Measurements from ENCODE around the gene UBE2G2.

The UBE2G2 gene

DNA sequence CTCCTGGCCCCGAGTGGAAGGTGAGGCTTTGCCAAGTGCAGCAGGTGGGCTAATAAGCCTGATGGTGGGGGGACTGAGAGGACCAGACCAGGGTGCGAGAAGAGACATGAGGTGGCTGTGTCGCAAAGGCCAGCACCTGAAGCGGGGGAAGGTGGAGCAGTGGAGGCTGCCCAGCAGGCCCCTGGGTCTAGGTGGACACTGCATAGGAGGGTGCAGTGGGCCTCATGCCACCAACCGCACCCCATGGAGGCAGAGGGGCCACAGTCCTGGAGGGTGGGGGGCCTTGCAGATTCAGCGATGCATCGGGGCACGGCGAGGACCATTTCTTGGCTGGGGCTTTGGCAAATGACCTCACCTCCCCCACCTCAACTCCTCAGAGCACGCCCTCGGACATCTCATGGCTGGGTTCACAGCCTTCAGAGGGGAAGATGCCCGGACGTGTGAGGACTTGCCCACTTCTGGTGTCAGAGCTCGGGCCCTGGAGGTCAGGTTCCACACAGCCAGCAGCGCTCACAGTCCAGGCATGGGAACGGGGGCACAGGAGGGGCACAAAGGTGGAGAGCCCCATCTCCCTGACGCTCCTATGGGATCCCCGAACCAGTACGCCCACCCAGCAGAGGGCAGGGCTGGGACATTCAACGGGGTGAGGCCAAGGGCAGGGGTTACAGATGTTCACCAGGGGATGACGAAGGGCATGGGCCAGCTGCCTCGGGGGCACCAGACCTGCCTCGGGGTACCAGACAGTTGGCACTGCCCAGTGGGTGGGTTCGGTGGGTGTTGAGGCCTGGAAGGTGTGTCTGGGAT lies 35.4 kb downstream of the UBE2G2 start:
- DNase-seq (ENCODE audit: low read depth in 4 of 4, low spot score in 1 of 4): no peak

DNA sequence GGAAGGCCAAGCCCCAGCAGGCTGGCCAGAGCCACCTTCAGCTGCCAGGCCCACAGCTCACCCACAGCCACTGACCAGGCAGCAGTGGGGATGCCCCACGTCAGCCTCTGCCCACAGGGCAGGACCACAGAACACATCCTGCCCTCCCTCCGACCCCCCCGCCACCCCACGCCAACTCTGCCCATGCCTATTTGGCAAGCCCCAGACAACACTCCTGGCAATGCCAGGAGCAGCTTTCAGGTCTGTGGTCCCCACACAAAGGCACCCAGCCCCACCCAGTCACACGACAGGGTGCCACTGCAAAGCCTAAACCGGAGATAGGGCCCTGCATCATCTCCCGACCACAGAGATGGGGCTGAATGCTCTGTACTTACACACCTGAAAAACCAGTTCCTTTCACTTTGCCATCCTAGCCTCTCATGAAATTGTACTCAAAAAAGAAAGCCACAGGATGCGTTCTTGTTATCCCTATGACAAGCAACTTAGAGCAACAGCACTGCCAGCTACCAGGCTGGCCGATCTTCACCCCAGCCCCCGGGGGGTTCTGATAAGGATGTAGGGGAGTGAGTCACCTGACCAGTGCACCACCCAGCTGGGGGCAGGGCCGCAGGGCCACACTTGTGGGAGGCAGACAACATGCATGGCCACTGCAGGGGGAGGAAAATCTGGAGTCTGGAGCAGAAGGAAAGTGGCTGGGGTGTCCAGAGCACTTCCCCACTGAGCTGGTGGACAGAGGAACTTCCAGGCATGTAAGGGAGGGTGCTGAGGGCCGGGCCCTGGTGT lies 36.2 kb downstream of the UBE2G2 start:
- DNase-seq (ENCODE audit: low read depth in 4 of 4, low spot score in 1 of 4): no peak

- DNase-seq (ENCODE audit: low read depth in 4 of 4, low spot score in 1 of 4): no peak
Observed at GRCh38 chr21:44764319-44765230, 37.0 kb downstream of the UBE2G2 start.

GRCh38 chr21:44763451-44764318 lies 37.9 kb downstream of the UBE2G2 start:
- no peak for DNase-seq (ENCODE audit: low read depth in 4 of 4, low spot score in 1 of 4)

DNA sequence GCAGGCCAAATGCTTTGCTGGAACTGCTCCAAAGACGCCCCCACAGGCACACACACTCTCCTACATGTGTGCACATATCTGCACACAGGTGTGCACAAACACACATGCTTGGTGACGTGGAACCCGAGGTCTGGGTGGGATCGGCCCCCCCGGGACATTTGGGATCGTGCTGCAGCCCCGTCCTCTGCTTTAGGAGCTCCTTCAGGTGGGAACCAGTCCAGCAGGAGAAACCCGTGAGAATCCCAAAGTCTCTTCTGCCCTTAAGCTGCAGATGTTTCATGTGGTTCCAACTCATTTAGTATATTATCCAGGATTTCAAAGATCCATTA lies 38.6 kb downstream of the UBE2G2 start:
- DNase-seq (ENCODE audit: low read depth in 4 of 4, low spot score in 1 of 4): no peak

DNA sequence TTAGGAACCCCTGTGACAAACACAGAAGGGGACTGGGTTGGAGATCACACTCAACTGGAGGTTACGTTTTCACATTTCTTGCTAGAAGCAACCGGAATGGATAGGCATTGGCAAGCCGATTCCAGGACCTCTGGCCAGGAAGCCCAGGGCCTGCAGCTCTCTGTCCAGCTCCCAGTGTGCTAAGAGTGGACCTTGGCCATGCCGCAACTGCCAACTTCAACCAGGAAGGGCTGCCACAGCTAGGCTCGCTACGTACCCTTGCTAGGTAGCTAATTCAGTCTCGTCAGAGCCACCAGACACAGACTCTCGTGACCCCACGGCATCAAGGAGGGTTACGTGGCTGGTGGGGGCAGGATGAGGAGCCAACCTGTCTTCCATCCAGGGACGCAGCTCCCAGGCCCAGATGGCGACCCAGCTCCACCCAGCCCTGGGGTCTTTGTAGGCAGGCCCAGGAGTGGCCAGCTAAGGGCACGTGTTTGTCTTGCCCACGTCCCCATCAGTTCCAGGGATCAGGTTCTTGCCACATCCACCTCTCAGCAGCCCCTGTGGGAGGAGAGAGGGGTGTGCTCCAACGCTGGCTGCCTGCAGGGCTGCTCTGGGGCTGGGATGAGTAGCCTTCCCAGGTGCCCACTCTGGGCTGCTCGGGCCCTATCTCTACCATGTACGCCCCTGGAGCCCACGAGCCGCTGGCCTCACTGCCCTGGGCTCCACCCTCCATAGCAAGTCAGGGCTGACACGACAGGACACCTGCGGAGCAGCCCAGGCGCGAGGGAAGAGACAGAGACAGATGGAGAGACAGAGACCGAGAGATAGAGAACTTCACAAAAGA lies 39.2 kb downstream of the UBE2G2 start:
- no peak for DNase-seq (ENCODE audit: low read depth in 4 of 4, low spot score in 1 of 4)

GRCh38 chr21:44761747-44762208 lies 39.8 kb downstream of the UBE2G2 start:
- no peak for DNase-seq (ENCODE audit: low read depth in 4 of 4, low spot score in 1 of 4)

- DNase-seq (ENCODE audit: low read depth in 4 of 4, low spot score in 1 of 4): no peak
Observed at GRCh38 chr21:44761011-44761729, 40.5 kb downstream of the UBE2G2 start.

GRCh38 chr21:44760376-44760775 lies 41.2 kb downstream of the UBE2G2 start:
- DNase-seq (ENCODE audit: low read depth in 4 of 4, low spot score in 1 of 4): no peak

GRCh38 chr21:44759628-44760285 lies 41.9 kb downstream of the UBE2G2 start:
- no peak for DNase-seq (ENCODE audit: low read depth in 4 of 4, low spot score in 1 of 4)

- no peak for DNase-seq (ENCODE audit: low read depth in 4 of 4, low spot score in 1 of 4)
Observed at GRCh38 chr21:44758781-44759627, 42.6 kb downstream of the UBE2G2 start.

DNA sequence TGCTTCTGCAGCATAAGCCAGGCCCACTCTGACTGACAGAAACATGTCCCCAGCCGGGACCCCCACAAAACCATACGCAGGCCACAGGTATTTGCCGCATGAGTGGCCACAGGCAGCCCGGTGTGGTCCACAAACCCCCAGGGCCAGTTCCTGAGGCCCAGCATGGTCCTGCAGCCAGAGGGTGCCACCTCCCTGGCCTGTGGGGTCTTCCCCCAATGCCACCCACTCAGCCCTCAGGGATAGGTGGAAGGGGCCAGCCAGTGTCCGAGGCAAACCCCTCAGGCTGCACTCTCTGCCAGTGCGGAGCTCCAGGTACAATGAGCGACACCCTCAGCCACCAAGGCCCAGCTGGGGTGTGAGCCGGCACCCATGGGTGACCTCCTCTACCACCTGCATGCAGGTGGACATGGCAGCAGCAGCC lies 43.5 kb downstream of the UBE2G2 start:
- DNase-seq (ENCODE audit: low read depth in 4 of 4, low spot score in 1 of 4): no peak

- no peak for DNase-seq (ENCODE audit: low read depth in 4 of 4, low spot score in 1 of 4)
Observed at GRCh38 chr21:44757731-44758130, 43.9 kb downstream of the UBE2G2 start.

DNA sequence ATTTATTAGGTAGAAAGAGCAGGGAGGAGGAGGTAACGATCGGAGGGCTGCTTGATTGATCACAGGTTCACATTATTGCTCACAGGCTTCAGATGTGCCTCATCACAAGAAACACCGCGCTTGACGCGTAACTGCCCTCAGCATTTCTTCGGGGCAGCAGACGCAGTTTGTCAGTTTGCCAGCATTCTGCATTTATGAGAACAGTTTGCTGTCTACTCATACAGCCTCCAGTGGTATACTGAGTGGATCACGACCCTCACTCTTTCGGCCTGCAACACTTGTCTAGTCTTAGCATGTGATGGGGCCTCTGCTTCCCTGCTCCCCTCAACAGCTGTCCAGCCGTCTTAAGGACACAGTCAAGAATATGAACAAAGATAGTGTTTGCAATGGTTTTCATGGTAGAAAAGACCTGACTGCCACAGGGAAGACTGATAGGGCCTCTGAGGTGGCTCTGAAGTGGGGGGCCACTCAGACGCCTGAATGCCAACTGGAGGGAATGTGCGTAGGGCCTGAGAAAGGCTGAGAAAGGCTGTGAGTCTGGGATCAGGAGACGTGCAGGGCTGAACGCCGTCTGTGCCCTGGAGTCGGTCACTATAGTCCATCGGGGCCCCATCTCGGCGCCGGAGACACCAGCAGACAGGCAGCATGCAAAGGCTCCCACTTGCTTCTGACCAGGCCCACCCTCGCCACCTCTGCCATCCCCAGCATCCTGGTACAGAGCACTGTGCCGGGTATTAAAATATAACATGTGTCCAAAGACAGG lies 45.0 kb downstream of the UBE2G2 start:
- DNase-seq (ENCODE audit: low read depth in 4 of 4, low spot score in 1 of 4): no peak

DNA sequence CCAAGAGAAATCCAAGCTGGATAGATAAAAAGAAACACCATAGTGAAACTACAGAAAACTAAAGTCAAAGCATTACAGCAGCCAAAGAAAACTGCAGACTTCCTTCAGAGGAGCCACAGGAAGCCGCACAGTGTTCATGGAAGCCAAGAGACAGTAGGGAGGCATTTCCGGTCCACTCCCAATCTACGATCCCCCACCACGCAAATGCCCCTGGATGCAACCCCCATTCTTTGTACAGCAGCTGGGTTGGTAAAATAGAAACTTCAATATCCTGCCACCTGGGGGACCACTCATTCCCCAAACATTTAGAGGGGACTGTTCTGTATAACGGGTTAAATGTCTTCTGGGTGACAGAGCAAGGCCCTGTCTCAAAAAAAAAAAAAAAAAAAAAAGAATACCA lies 46.4 kb downstream of the UBE2G2 start:
- no peak for DNase-seq (ENCODE audit: low read depth in 4 of 4, low spot score in 1 of 4)

GRCh38 chr21:44753357-44753756 lies 48.3 kb downstream of the UBE2G2 start:
- DNase-seq (ENCODE audit: low read depth in 4 of 4, low spot score in 1 of 4): no peak

Measured in stimulated activated CD4-positive, alpha-beta T cell treated with anti-CD3 and anti-CD28 coated beads, Interleukin-1b, Interleukin-23, amount 100 ng/mL, for 24 hours (primary cell).